ENCODE results near the gene DNAAF8.
"Not testable (repeated sequence)": the region's sequence is repeated elsewhere in the genome, so short reads cannot be mapped to it uniquely, and the experiment has no call there.

Gene DNAAF8

DNA sequence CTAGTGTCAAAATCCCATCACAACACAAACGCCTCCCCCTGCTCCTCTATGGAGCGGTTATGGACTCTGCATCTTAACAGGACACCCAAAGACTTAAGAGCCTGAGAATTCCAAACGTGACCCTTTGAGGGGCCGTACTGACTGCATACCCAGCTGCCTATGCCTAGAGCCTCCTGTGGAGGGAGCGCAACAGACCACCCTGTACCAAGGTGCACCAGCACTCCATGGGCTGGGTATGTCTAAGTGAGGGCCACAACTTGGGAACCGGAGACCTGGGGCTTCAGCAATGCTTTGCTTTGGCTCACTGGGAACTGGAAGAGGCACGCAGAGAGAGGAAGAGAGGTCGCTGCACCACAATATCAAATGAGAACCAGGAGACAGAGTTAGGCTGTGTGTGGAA, 5.7 kb upstream of the DNAAF8 start:
- peaks cover 9% of the 10 kb centered on the region for H3K4me1 Mint-ChIP-seq (ENCODE audit: low read depth)
- H3K27ac Mint-ChIP-seq, result no peak overlapping the region
- no peaks in the 10 kb centered on the region for H3K9me3 Mint-ChIP-seq
- H3K27me3 Mint-ChIP-seq (ENCODE audit: low read depth), result no peaks in the 10 kb centered on the region
- H3K4me3 Mint-ChIP-seq, result no peak overlapping the region
- no peaks in the 10 kb centered on the region for H3K36me3 Mint-ChIP-seq (ENCODE audit: low read depth)

DNA sequence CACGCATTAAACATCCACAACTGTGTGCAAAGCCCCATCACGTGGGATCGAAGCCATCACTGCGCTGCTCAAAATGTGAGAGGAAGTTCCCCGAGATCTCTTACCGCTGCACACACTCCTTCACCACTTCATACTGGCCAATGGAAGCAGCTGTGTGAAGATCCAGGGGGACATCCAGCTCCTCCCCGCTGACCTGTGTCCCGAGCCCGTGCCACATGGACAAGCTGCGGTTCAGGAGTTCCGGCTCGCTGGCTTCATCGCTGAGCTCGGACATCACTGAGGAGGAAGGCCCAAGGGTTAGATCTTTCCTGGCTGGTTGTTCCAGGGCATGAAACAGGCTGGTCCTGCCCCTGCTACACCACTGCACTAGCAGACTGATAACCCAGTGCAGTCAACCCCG, 4.5 kb upstream of the DNAAF8 start:
- no peaks in the 10 kb centered on the region for H3K9me3 Mint-ChIP-seq
- no peaks in the 10 kb centered on the region for H3K36me3 Mint-ChIP-seq (ENCODE audit: low read depth)
- peaks cover 9% of the 10 kb centered on the region for H3K4me1 Mint-ChIP-seq (ENCODE audit: low read depth)
- H3K27me3 Mint-ChIP-seq (ENCODE audit: low read depth), result no peaks in the 10 kb centered on the region
- H3K27ac Mint-ChIP-seq, result no peak overlapping the region
- no peak overlapping the region for H3K4me3 Mint-ChIP-seq

DNA sequence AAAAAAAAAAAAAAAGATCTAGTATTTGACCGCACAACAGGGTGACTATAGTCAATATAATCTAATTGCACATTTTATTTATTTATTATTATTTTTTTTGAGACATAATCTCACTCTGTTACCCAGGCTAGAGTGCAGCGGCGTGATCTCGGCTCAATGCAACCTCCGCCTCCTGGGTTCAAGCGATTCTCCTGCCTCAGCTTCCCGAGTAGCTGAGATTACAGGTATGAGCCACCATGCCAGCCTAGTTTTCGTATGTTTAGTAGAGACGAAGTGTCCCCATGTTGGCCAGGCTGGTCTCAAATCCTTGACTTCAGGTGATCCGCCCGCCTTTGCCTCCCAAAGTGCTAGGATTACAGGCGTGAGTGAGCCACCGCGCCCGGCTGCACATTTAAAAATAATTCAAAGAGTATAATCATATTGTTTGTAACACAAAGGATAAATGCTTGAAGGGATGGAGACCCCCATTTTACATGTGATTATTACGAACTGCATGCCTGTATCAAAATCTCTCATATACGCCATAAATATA, 1.1 kb upstream of the DNAAF8 start:
- Mint-ChIP-seq H3K27ac (no peak overlapping the region), H3K36me3 (ENCODE audit: low read depth) (no peaks in the 10 kb centered on the region), H3K4me3 (peak overlapping the region; percentile 85), H3K4me1 (ENCODE audit: low read depth) (peaks cover 16% of the 10 kb centered on the region), H3K9me3 (no peaks in the 10 kb centered on the region), H3K27me3 (ENCODE audit: low read depth) (no peaks in the 10 kb centered on the region)

DNA sequence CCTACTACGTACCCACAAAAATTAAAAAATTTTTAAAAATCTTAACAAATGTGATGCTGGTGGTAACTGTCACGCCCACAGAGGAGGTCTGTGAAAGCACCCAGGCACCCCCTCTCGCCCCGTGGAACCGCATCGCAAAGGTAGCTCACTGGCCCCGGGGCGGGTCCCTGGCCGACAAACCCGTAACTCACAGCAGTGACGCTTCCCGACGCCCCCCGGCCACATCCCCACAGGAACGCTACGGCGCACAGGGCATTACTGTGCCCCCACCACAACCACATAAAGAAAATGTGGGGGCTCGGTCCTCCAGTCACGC, 632 bp upstream of the DNAAF8 start:
- Mint-ChIP-seq H3K36me3 (ENCODE audit: low read depth) (no peaks in the 10 kb centered on the region), H3K4me3 (peak overlapping the region; percentile 85), H3K9me3 (no peaks in the 10 kb centered on the region), H3K4me1 (ENCODE audit: low read depth) (peaks cover 16% of the 10 kb centered on the region), H3K27ac (no peak overlapping the region), H3K27me3 (ENCODE audit: low read depth) (no peaks in the 10 kb centered on the region)

DNA sequence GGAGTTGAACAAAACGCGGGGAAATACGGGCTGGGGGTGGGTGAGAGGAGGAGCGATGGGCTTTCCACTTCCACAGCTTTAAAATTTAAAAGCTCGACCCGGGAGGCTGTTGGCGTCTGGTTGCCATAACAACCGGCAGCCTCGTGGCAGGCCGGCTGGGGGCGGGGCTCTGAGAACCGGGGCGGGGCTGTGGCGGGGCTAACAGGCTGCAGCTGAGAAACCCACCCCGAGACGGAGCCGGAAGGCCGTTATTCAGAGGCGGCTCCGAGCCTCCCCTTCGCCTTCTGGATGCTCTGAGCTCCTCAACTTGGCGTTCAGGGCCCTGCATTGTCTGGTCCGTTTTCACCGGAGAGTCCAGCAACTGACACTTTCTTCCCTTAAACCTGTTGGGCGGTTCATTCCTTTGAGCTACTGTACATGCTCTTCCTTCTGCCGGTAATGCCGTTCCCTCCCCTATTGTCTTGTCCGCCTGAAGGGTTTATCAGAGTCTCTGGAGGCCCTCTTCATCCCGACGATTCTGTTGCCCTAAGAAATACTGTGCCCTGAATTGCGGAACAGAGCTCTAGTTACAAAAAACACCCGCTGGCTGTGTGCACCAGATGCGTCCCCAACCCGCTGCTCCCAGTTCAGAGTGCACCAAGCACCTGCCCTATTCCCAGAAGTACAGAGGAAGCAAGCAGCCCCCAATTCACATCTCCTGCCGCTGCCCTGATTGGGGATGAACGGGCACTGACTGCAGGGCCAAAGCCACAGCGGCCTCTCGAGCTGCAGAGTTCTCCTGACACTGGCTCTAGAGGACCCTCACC, 596 bp downstream of the DNAAF8 start:
- Mint-ChIP-seq H3K36me3 (ENCODE audit: low read depth) (no peaks in the 10 kb centered on the region), H3K27ac (peak overlapping the region; percentile 70), H3K4me3 (peak overlapping the region; percentile 85), H3K27me3 (ENCODE audit: low read depth) (no peaks in the 10 kb centered on the region), H3K4me1 (ENCODE audit: low read depth) (peaks cover 16% of the 10 kb centered on the region), H3K9me3 (no peaks in the 10 kb centered on the region)

DNA sequence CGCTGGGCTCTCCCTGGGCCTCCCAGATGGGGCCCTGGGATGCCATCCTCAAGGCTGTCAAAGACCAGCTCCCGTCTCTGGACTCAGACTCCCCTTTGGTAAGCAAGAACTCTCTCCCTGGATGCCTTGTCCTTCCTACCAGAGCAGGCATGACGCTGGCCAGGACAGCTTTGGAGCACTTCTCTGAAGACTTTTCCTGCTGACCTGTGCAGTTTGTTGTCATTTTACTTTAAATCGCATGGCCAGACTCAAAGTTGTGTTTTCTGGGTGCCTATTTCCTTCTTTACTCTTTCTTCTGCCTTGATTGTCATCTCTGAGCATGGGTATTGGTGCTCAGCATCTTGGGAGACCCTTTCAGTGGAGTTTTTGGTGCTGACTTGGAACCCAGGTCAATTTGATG, 2.2 kb downstream of the DNAAF8 start:
- H3K4me3 Mint-ChIP-seq, result no peak overlapping the region
- H3K4me1 Mint-ChIP-seq (ENCODE audit: low read depth), result peaks cover 16% of the 10 kb centered on the region
- no peaks in the 10 kb centered on the region for H3K27me3 Mint-ChIP-seq (ENCODE audit: low read depth)
- no peak overlapping the region for H3K27ac Mint-ChIP-seq
- no peaks in the 10 kb centered on the region for H3K9me3 Mint-ChIP-seq
- H3K36me3 Mint-ChIP-seq (ENCODE audit: low read depth), result no peaks in the 10 kb centered on the region

DNA sequence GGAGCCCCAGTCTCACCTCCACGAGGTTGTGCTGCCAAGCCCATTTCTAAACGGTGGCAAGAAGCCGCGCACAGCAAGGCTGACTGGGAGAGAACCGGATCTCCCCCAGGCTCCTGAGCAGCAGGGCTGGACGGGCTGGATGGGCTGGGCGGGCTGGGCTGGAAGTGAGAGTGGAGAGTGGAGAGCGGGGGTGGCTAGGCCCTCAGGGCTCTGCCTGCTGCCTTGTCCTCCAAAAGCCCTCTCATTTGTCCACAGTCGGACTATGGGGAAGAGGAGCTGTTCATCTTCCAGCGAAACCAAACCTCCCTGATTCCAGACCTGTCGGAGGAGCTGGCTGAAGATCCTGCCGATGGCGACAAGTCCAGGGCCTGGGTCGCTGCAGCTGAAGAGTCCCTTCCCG, 3.2 kb downstream of the DNAAF8 start:
- H3K9me3 Mint-ChIP-seq, result no peaks in the 10 kb centered on the region
- no peak overlapping the region for H3K4me3 Mint-ChIP-seq
- H3K4me1 Mint-ChIP-seq (ENCODE audit: low read depth), result peaks cover 14% of the 10 kb centered on the region
- H3K27me3 Mint-ChIP-seq (ENCODE audit: low read depth), result no peaks in the 10 kb centered on the region
- no peak overlapping the region for H3K27ac Mint-ChIP-seq
- no peaks in the 10 kb centered on the region for H3K36me3 Mint-ChIP-seq (ENCODE audit: low read depth)

DNA sequence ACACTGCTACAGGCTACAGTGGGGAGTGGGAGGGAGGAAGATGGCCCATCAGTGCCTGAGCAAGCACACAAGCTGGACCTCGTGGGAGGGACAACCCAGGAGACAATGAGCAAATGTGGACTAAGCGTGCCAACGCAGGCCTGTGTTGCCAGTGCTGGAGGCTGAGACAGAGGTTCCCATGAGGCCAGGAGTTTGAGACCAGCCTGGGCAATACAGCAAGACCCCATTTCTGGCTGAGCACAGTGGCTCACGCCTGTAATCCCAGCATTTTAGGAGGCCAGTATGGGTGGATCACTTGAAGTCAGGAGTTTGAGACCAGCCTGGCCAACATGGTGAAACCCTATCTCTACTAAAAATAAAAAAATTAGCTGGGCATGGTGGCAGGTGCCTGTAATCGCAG, 4.0 kb downstream of the DNAAF8 start:
- not testable (repeated sequence) for H3K36me3 Mint-ChIP-seq (ENCODE audit: low read depth); H3K27ac Mint-ChIP-seq; H3K27me3 Mint-ChIP-seq (ENCODE audit: low read depth); H3K4me3 Mint-ChIP-seq; H3K9me3 Mint-ChIP-seq
- H3K4me1 Mint-ChIP-seq (ENCODE audit: low read depth), result peaks cover 10% of the 10 kb centered on the region

DNA sequence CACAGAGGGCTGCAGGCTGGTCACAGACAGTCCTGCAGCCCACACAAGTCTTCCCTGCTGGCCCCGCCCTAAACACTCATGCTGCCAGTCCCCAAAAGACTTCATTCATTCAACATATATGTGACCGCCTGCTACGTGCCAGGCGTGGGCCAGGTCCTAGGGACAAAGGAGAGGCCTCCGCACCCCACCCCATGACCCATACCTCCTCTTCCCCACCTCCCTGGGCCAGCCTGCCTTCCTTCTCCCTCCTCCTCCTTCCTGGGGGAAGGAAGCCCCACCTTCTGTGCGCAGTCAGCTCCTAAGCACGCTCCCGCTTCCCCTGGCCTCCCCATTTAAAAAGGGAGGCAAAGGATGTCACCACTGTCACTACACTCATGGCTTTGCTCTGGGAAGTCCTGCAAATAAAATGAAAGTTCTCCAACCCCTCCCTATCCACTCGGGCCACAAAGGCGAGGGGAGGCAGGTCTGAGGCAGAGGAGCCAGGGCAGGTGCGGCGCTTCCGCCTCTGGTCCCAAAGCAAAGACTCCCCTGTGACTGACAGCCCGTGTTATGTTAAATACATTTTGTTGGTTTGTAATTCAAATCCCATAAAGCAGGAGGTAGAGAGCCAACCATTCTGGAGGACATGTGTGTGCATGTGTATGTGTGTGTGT, 9.0 kb downstream of the DNAAF8 start:
- Mint-ChIP-seq H3K27ac (no peak overlapping the region), H3K4me1 (ENCODE audit: low read depth) (peaks cover 10% of the 10 kb centered on the region), H3K9me3 (no peaks in the 10 kb centered on the region), H3K4me3 (peak overlapping the region; percentile 35), H3K27me3 (ENCODE audit: low read depth) (no peaks in the 10 kb centered on the region), H3K36me3 (ENCODE audit: low read depth) (no peaks in the 10 kb centered on the region)

DNA sequence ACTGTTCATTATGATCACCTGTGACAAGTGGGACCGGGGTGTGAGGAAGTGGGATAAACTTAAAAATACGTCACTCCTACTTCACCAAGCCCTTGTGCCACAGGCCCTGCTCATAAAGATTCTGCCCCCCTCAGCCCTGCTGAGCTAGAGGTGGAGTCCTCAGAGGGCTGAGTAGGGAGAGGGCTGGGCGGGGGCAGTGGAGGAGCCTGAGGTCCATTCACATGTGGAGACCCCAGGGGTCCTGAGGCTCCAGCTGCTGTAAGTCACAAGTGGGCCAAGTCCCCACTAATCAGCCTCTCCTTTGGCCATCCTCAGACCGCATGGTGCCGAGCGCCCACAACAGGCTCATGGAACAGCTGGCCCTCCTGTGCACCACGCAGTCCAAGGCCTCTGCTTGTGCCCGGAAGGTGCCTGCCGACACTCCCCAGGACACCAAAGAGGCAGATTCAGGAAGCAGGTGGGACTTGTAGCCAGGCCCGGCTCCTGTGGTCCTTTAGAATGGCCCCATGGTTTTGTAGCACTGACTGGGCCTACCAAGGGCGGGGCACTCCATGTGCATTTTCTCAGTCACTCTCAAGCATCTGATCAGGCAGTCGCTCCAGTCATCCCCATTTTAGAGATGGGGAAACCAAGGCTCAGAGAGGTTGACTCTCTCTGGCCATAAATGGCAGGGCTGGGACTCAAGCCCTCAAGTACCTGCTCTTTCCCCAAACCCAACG, 10.4 kb downstream of the DNAAF8 start:
- no peaks in the 10 kb centered on the region for H3K36me3 Mint-ChIP-seq (ENCODE audit: low read depth)
- H3K27me3 Mint-ChIP-seq (ENCODE audit: low read depth), result no peaks in the 10 kb centered on the region
- peaks cover 10% of the 10 kb centered on the region for H3K4me1 Mint-ChIP-seq (ENCODE audit: low read depth)
- no peak overlapping the region for H3K4me3 Mint-ChIP-seq
- H3K9me3 Mint-ChIP-seq, result no peaks in the 10 kb centered on the region
- no peak overlapping the region for H3K27ac Mint-ChIP-seq

DNA sequence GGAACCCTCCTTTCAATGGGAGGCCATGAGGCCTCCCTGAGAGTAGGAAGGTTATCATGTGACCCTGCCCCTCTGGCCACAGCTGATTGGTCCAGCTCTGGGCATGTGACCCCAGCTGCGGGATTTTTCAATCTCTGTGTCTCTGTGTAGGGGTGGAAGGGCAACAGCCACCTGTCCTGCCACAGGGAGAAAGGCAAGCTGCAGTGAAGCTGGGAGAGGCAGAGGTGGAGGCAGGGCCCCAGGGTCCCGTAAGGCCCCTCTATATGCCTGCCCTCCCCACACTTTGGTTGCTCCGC, 10.9 kb downstream of the DNAAF8 start:
- H3K27me3 Mint-ChIP-seq (ENCODE audit: low read depth), result no peaks in the 10 kb centered on the region
- no peak overlapping the region for H3K27ac Mint-ChIP-seq
- H3K36me3 Mint-ChIP-seq (ENCODE audit: low read depth), result no peaks in the 10 kb centered on the region
- no peaks in the 10 kb centered on the region for H3K9me3 Mint-ChIP-seq
- peaks cover 10% of the 10 kb centered on the region for H3K4me1 Mint-ChIP-seq (ENCODE audit: low read depth)
- H3K4me3 Mint-ChIP-seq, result no peak overlapping the region

DNA sequence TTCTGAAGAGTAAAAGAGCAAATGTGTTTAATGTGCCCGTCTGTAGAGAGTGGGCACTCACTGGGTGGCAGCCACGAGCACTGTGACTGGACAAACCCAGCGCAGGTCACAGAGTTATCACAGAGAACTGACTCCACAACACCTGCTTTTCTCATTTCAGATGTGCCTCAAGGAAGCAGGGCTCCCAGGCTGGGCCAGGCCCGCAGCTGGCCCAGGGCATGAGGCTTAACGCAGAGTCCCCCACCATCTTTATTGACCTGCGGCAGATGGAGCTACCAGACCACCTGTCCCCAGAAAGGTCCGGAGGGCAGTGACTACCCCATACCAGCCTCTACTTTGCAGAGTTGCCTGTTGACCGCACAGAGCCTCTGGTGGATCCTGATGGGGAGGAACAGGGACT, 11.9 kb downstream of the DNAAF8 start:
- no peak overlapping the region for H3K27ac Mint-ChIP-seq
- no peaks in the 10 kb centered on the region for H3K27me3 Mint-ChIP-seq (ENCODE audit: low read depth)
- H3K4me3 Mint-ChIP-seq, result no peak overlapping the region
- H3K36me3 Mint-ChIP-seq (ENCODE audit: low read depth), result no peaks in the 10 kb centered on the region
- H3K9me3 Mint-ChIP-seq, result no peaks in the 10 kb centered on the region
- H3K4me1 Mint-ChIP-seq (ENCODE audit: low read depth), result peaks cover 10% of the 10 kb centered on the region

DNA sequence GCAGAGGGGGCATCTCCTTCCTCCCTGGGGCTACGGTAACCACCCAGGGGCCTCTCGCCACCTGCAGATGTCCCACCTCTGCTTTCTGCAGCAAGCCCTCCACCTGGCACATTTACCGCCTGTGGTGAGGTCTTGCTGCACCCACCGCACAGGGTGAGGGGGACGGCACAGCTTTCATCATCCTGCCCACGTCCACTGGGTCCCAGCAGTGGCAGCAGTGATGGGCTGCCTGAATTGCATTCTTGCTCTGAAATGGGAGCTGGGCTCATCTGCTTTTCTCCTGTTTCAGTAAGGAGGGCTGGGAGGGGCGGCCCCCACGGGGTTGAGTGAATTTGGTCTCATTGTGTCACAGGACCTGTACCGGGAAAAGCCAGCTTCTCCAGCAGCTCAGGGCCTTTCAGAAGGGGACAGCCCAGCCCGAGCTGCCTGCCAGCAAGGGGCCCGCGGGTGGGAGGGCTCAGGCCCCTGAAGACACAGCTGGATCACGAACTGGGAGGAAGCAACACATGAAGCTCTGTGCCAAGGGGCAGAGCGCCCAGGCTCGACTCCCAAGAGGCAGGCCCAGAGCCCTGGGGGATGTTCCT, 12.7 kb downstream of the DNAAF8 start:
- Mint-ChIP-seq H3K4me3 (no peak overlapping the region), H3K4me1 (ENCODE audit: low read depth) (peaks cover 10% of the 10 kb centered on the region), H3K36me3 (ENCODE audit: low read depth) (no peaks in the 10 kb centered on the region), H3K27me3 (ENCODE audit: low read depth) (no peaks in the 10 kb centered on the region), H3K27ac (no peak overlapping the region), H3K9me3 (no peaks in the 10 kb centered on the region)

DNA sequence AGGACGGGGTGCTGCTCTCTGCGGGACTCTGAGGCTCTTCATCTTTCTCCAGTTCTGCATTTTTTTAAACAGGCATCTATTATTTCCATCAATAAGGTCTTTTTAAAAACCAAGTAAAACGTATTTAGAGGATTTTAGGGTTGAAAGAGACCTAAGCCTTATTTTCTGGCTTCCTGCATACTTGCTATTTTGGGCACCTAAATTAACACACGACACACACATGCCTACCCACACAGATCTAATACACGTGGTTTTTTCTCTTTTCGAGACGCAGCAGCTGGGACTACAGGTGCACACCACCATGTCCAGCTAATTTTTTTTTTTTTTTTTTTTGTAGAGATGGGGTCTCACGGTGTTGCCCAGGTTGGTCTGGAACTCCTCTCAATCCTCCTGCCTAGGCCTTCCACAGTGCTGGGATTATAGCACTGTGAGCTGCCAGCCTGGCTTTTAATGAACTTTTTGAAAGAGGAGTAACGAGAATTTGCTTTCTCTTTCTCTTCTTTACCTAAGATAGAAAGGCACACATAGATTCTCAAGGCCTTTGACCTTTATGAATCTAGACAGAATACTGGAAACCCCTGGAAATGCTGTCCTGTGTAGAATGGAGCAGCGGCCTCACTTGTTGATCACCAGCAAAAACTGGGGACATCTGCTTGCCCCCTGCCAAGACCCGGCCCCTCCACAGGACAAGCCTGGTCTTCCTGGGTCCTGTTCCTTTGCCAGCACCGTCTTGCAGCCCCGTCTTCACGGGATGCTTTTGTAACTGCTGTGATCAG, 13.8 kb downstream of the DNAAF8 start:
- Mint-ChIP-seq H3K27ac (peak overlapping the region; percentile 71), H3K9me3 (no peaks in the 10 kb centered on the region), H3K36me3 (ENCODE audit: low read depth) (peaks cover 2% of the 10 kb centered on the region), H3K4me1 (ENCODE audit: low read depth) (peaks cover 10% of the 10 kb centered on the region), H3K27me3 (ENCODE audit: low read depth) (no peaks in the 10 kb centered on the region), H3K4me3 (no peak overlapping the region)

All from T-helper 1 cell treated with Interleukin-12 subunit alpha and Interleukin-12 subunit beta and Interleukin-4 antibody, amounts not matched to agents 30 μg/mL and 1 μg/mL, for 36 hours (primary cell).